ENCODE data around the gene ZNF100.
"Not testable (repeated sequence)": the region's sequence is repeated elsewhere in the genome, so short reads cannot be mapped to it uniquely, and the experiment has no call there.

The ZNF100 gene

GRCh38 chr19:21767065-21767800 is at the start of gene ZNF100:
TSS of gene ZNF100 (minus strand) at chr19:21767579. CDS start at chr19:21767429, 150 bp downstream.
- TF ChIP-seq CTCF (IDR thresholded peaks at IDR 0.05; ENCODE audit: insufficient read depth, low read depth, low read length, missing control alignments) = no peak
- H3K4me3 ChIP-seq (ENCODE audit: low read depth, low read length) = peak within 1 kb of the TSS; percentile 70
- peak; percentile 96 for DNase-seq (ENCODE audit: low read depth)

- TF ChIP-seq CTCF (IDR thresholded peaks at IDR 0.05; ENCODE audit: insufficient read depth, low read depth, low read length, missing control alignments) = no peak
- DNase-seq (ENCODE audit: low read depth) = no peak
- no peak overlapping the region for H3K4me3 ChIP-seq (ENCODE audit: low read depth, low read length)
Measured at GRCh38 chr19:21812448-21812847, 45.1 kb upstream of the ZNF100 start.

- H3K4me3 ChIP-seq (ENCODE audit: low read depth, low read length); DNase-seq (ENCODE audit: low read depth): not testable (repeated sequence)
Measured at GRCh38 chr19:21808400-21809000, 41.1 kb upstream of the ZNF100 start.

- no peak overlapping the region for H3K4me3 ChIP-seq (ENCODE audit: low read depth, low read length)
- no peak for TF ChIP-seq CTCF (IDR thresholded peaks at IDR 0.05; ENCODE audit: insufficient read depth, low read depth, low read length, missing control alignments)
- DNase-seq (ENCODE audit: low read depth) = no peak
Measured at GRCh38 chr19:21789466-21790085, 22.2 kb upstream of the ZNF100 start.

- no peak overlapping the region for H3K4me3 ChIP-seq (ENCODE audit: low read depth, low read length)
- no peak for DNase-seq (ENCODE audit: low read depth)
- no peak for TF ChIP-seq CTCF (IDR thresholded peaks at IDR 0.05; ENCODE audit: insufficient read depth, low read depth, low read length, missing control alignments)
Measured at GRCh38 chr19:21786936-21787335, 19.6 kb upstream of the ZNF100 start.

GRCh38 chr19:21775792-21776191 is 8.4 kb upstream of the ZNF100 start:
- not testable (repeated sequence) for H3K4me3 ChIP-seq (ENCODE audit: low read depth, low read length); DNase-seq (ENCODE audit: low read depth)

GRCh38 chr19:21766705-21767064 is 694 bp downstream of the ZNF100 start:
- not testable (repeated sequence) for DNase-seq (ENCODE audit: low read depth)
- peak overlapping the region; percentile 70 for H3K4me3 ChIP-seq (ENCODE audit: low read depth, low read length)

- TF ChIP-seq CTCF (IDR thresholded peaks at IDR 0.05; ENCODE audit: insufficient read depth, low read depth, low read length, missing control alignments) = no peak
- DNase-seq (ENCODE audit: low read depth) = no peak
- H3K4me3 ChIP-seq (ENCODE audit: low read depth, low read length) = no peak overlapping the region
Measured at GRCh38 chr19:21765151-21765550, 2.2 kb downstream of the ZNF100 start.

- H3K4me3 ChIP-seq (ENCODE audit: low read depth, low read length); DNase-seq (ENCODE audit: low read depth): not testable (repeated sequence)
Measured at GRCh38 chr19:21761547-21761946, 5.8 kb downstream of the ZNF100 start.

All from GM12865 (cell line).